GM03348 (cell line): ENCODE measurements around the gene ADAMTS17.
"Not testable (repeated sequence)": the region's sequence is repeated elsewhere in the genome, so short reads cannot be mapped to it uniquely, and the experiment has no call there.

Experiments used
- DNase-seq: peaks from one replicate; pipeline ENCODE4 v3.0.0; 2012; ENCODE audit warnings: low spot score

Gene ADAMTS17

GRCh38 chr15:99955181-99955525, 386.6 kb downstream of the ADAMTS17 start:
- DNase-seq, result peak; percentile 1

GRCh38 chr15:99954361-99955180, 387.2 kb downstream of the ADAMTS17 start:
- peak; percentile 2 for DNase-seq

DNA sequence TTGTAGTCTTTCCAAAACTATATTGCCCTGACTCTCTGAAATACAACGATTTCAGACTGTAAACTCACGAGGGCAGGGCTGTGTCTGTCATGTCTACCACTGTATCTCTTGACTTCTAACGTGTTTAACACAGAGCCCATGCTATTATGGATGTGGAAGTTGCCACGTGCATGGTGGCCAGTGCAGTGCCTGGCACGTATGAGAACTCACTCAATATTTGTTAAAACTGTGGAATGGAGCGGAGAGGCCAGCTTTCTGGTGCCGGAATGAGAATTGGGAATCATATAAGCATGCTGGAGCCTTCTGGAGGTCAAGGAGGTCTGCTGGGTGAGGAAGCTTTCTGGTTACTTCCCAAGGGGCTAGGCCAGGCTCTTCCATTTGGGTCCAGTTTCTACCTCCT, 387.9 kb downstream of the ADAMTS17 start:
- DNase-seq, result no peak

DNA sequence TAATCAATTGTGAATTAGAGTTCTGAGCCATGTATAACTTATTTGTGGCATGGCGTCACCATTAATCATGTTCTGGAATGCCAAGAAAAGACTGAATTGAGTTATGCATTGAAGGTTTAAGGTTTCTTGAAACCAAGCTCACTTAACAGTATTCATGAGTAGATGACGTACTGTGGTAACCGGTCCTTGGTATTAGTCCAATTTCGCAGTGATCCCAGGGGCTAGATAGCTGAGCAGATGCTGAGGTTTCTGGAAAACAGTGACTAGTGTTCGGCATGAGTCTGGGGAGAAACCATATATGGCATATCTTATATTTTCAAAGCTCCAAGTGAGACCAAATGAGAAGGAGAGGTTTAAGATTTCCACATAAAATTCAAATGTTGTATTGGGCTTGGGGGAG, 390.3 kb downstream of the ADAMTS17 start:
- DNase-seq, result no peak

DNA sequence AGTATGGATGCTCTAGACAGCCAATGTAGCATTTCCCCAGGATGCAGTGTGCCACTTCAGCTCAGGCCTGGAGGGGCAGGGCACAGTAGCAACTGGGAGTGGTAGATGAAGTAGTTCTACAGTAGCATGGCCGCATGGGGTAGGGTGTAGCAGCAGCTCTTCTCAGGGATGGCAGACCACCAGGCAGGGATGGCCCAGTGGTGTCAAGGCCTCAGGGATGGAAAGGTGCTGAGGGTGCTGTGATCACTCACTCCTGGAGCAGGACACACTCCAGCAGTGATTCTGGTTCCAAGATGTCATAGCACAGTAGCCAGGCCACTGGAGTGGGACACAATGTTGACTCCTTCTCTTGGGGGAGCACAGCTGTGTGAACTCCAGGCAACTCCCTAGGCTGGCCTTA, 397.6 kb downstream of the ADAMTS17 start:
- DNase-seq, result peak; percentile 1

DNA sequence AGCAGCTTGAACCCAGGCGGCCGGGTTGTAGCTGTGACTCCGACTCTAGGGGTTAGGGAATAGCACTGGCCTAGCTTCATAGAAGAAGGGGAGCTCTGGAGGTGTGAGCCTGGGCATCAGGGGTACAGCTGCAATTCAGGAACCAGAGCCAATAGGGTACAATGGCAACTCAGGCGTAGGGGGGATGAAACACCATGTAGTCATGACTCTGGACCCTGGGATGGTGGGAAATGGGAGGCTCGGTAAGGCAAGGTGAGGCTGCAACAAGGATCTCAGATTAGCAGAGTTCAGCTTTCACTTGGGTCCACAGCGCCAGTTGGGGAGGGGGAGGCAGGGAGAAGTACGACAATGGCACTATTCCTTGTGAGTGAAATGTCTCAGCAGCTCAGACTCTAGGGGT, 398.3 kb downstream of the ADAMTS17 start:
- peak; percentile 0 for DNase-seq

GRCh38 chr15:99932676-99933402, 408.9 kb downstream of the ADAMTS17 start:
- DNase-seq, result no peak

- no peak for DNase-seq
Measured at GRCh38 chr15:99931703-99932603, 409.8 kb downstream of the ADAMTS17 start.

DNA sequence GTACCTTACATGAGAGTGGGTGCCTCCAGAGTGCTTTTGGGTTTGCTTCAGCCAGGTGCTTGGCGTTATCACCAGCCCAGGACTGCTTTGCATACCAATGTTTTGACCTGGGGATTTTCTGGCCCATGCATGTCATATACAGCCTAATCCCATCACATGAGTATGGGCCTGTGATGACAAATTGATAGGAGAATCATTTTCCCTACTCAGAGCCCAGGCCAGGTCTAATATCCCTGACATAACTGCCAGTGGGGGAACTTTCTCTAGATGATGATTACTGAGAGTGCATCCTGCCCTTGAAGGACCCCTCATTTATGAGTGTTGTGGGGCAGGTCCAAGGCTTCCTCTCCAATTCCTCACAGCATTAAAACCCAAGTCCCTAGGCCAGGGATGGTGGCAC, 411.1 kb downstream of the ADAMTS17 start:
- no peak for DNase-seq

DNA sequence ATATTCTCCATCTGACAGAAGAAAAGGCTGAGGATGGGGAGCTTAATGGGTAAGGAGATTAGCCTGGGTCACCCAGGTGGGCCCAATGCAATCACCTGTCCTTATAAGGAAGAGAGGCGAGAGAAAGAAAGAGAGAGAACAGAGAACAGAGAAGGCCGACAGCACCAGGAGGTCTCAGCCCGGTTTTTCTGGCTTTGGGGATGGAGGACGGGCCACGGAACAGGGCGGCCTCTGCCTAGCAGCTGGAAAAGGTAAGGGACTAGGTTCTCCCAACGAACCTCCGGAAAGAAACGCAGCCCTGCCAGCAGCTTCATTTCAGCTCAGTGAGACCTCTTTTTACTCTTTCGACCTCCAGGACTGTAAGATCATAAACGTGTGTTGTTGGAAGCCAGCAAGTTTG, 412.5 kb downstream of the ADAMTS17 start:
- DNase-seq, result no peak

DNA sequence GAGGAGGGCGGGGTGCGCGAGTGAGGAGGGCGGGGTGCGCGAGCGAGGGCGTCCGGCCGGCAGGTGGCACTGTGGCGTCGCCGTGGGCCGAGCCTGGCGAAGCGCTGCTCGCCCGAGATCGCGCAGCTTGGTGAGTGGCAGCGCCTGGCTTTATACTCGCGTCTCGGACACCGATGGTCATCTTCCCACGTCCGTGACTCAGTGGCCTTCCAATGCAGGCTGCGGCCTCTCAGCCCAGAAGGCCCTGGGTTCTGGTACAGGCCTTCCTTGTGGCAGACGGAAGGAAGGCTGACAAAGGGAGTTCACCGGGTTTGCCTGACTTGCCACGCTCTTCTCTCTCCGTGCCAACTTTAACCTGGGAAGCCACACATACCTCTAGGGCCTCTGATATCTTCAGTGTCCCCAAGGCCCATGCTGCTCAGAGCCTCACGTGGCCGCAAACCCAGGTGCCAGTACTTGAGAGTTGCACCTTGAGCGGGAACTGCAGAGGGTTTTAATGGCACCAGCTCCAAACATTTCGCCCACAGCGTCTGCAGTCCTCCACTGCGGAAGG, 413.3 kb downstream of the ADAMTS17 start:
- peak; percentile 91 for DNase-seq

- not testable (repeated sequence) for DNase-seq
Measured at GRCh38 chr15:99926532-99926931, 415.2 kb downstream of the ADAMTS17 start.

DNA sequence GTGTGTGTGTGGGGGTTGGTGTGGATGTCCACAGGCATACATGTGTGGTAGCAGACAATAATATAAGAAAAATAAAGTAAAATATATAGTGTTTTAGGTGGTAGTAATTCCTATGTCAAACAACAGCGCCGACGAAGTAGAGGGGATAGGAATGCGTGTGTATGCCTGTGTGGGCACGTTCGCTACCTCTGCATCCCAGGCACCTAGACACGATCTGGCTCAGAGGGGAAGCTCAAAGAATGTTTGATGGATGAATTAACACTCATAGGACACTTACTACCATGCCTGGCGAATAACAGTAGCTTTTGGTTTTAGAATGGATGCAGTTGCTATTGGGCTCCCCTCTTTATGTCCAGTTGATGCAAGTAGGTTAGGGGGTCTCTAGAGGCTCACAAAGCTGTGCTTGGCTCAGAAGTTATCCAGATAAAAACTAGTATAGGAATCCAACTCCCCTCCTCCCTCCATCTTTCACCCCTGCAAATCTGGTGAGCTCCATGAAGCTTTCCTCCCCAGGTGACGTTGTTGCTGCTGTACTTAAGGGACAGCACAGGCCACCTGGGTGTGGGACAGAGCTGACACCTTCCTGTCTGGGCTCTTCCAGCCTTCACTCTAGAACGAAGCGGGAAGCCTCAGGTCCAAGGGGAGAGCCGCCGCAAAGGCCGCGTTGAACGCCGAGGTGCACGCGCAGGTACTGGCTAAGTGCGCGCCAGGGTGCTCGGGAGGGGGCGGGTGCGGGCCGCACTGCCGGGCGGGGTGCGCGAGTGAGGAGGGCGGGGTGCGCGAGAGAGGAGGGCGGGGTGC, 415.9 kb downstream of the ADAMTS17 start:
- peak; percentile 51 for DNase-seq

GRCh38 chr15:99923711-99924110, 418.1 kb downstream of the ADAMTS17 start:
- DNase-seq, result no peak
